ENCODE data around the gene DPPA2.

DNA sequence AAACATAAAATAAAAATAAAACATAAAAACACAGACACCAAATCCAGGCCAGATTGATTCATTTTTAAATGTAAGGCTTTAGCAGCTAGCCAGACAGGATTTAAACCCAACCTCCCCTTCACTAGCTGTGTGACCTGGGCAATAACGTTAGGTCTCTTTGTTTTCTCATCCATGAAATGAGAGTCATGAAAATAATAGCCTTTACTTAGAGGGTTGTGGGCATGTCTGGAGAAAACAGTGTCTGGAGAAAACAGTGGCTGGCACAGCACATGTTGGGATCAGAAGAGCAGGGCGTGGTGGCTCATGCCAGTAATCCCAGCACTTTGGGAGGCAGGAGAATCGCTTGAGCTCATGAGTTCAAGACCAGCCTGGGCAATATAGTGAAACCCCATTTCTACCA, 22.9 kb upstream of the DPPA2 start:
- TF ChIP-seq, protein P1, sequence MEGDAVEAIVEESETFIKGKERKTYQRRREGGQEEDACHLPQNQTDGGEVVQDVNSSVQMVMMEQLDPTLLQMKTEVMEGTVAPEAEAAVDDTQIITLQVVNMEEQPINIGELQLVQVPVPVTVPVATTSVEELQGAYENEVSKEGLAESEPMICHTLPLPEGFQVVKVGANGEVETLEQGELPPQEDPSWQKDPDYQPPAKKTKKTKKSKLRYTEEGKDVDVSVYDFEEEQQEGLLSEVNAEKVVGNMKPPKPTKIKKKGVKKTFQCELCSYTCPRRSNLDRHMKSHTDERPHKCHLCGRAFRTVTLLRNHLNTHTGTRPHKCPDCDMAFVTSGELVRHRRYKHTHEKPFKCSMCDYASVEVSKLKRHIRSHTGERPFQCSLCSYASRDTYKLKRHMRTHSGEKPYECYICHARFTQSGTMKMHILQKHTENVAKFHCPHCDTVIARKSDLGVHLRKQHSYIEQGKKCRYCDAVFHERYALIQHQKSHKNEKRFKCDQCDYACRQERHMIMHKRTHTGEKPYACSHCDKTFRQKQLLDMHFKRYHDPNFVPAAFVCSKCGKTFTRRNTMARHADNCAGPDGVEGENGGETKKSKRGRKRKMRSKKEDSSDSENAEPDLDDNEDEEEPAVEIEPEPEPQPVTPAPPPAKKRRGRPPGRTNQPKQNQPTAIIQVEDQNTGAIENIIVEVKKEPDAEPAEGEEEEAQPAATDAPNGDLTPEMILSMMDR (IDR thresholded peaks at IDR 0.05) = no peak
- TF ChIP-seq POLR2A (IDR thresholded peaks at IDR 0.05) = no peak
